ENCODE results near the gene IDH3B. TPM values are rescaled to one million over a fixed set of nuclear protein-coding genes. Genes with fewer than 3 reads are reported as not detected.

The IDH3B gene
- total RNA-seq, 2 donors from 2014 or later, result 89.9 to 91.7 TPM

- Mint-ChIP-seq H3K27ac (no peak overlapping the region), H3K4me1 (peaks cover 7% of the 10 kb centered on the region), H3K9me3 (no peaks in the 10 kb centered on the region), H3K27me3 (ENCODE audit: insufficient read depth) (peaks cover 71% of the 10 kb centered on the region), H3K4me3 (no peak overlapping the region), H3K36me3 (ENCODE audit: low read depth) (no peaks in the 10 kb centered on the region)
- no peak for DNase-seq
- Histone ChIP-seq H3K9me3 (ENCODE audit: control insufficient read depth, low read length) (no peaks in the 10 kb centered on the region), H3K27ac (ENCODE audit: low read depth, low read length) (no peak overlapping the region), H3K9ac (ENCODE audit: extremely low read depth, low read length, poor library complexity, severe bottlenecking) (no peak overlapping the region), H3K27me3 (ENCODE audit: control insufficient read depth, insufficient read depth, low read length, poor library complexity, severe bottlenecking) (peaks cover 39% of the 10 kb centered on the region), H3K4me3 (ENCODE audit: low read length) (no peak overlapping the region), H3K36me3 (ENCODE audit: control insufficient read depth, insufficient read depth, low read length) (no peaks in the 10 kb centered on the region), H3K4me1 (ENCODE audit: control insufficient read depth, insufficient read depth, low read length) (no peaks in the 10 kb centered on the region)
- 85% methylated on average over 4 of the region's 4 CpGs; no CpG with 5 or more reads in 1 of the 2 experiments for WGBS, 2 experiments (ENCODE audit: insufficient coverage in 1 of 2, insufficient read length in 1 of 2)
- TF ChIP-seq CTCF (conservative IDR thresholded peaks at IDR 0.05), result no peak
These were observed 16.0 kb upstream of the IDH3B start for GRCh38 chr20:2680046-2680445.

GRCh38 chr20:2673453-2673852 lies 9.4 kb upstream of the IDH3B start:
- H3K9me3 Mint-ChIP-seq, result no peaks in the 10 kb centered on the region
- Histone ChIP-seq H3K4me1 (ENCODE audit: control insufficient read depth, insufficient read depth, low read length) (no peaks in the 10 kb centered on the region), H3K36me3 (ENCODE audit: control insufficient read depth, insufficient read depth, low read length) (no peaks in the 10 kb centered on the region), H3K27ac (ENCODE audit: low read depth, low read length) (no peak overlapping the region), H3K9me3 (ENCODE audit: control insufficient read depth, low read length) (no peaks in the 10 kb centered on the region), H3K9ac (ENCODE audit: extremely low read depth, low read length, poor library complexity, severe bottlenecking) (no peak overlapping the region), H3K4me3 (ENCODE audit: low read length) (no peak overlapping the region), H3K27me3 (ENCODE audit: control insufficient read depth, insufficient read depth, low read length, poor library complexity, severe bottlenecking) (peaks cover 36% of the 10 kb centered on the region)
- no peak overlapping the region for H3K27ac Mint-ChIP-seq
- TF ChIP-seq CTCF (conservative IDR thresholded peaks at IDR 0.05), result no peak
- no peak overlapping the region for H3K4me3 Mint-ChIP-seq
- no peak for DNase-seq
- peaks cover 8% of the 10 kb centered on the region for H3K4me1 Mint-ChIP-seq
- 89 to 90% methylated on average over 4 of the region's 4 CpGs for WGBS, 2 experiments (ENCODE audit: insufficient coverage in 1 of 2, insufficient read length in 1 of 2)
- no peaks in the 10 kb centered on the region for H3K36me3 Mint-ChIP-seq (ENCODE audit: low read depth)
- peaks cover 55% of the 10 kb centered on the region for H3K27me3 Mint-ChIP-seq (ENCODE audit: insufficient read depth)

GRCh38 chr20:2672446-2672845 lies 8.4 kb upstream of the IDH3B start:
- H3K4me3 Mint-ChIP-seq, result no peak overlapping the region
- TF ChIP-seq CTCF (conservative IDR thresholded peaks at IDR 0.05), result no peak
- Histone ChIP-seq H3K27ac (ENCODE audit: low read depth, low read length) (no peak overlapping the region), H3K27me3 (ENCODE audit: control insufficient read depth, insufficient read depth, low read length, poor library complexity, severe bottlenecking) (peaks cover 39% of the 10 kb centered on the region), H3K9ac (ENCODE audit: extremely low read depth, low read length, poor library complexity, severe bottlenecking) (no peak overlapping the region), H3K4me3 (ENCODE audit: low read length) (no peak overlapping the region), H3K36me3 (ENCODE audit: control insufficient read depth, insufficient read depth, low read length) (no peaks in the 10 kb centered on the region), H3K4me1 (ENCODE audit: control insufficient read depth, insufficient read depth, low read length) (no peaks in the 10 kb centered on the region), H3K9me3 (ENCODE audit: control insufficient read depth, low read length) (no peaks in the 10 kb centered on the region)
- no peaks in the 10 kb centered on the region for H3K9me3 Mint-ChIP-seq
- no peaks in the 10 kb centered on the region for H3K36me3 Mint-ChIP-seq (ENCODE audit: low read depth)
- peaks cover 58% of the 10 kb centered on the region for H3K27me3 Mint-ChIP-seq (ENCODE audit: insufficient read depth)
- H3K4me1 Mint-ChIP-seq, result peaks cover 4% of the 10 kb centered on the region
- WGBS, 2 experiments (ENCODE audit: insufficient coverage in 1 of 2, insufficient read length in 1 of 2), result 67 to 86% methylated on average over 3 of the region's 3 CpGs
- no peak for DNase-seq
- no peak overlapping the region for H3K27ac Mint-ChIP-seq
